CD4-positive, alpha-beta T cell treated with Interleukin-4 for 1 hour (primary cell): ENCODE measurements around the gene EYA3.
A peak's percentile ranks its signal among the peaks of the same experiment; 100 is the strongest.

ENCODE experiments used
- DNase-seq, 2 donors: peaks; one replicate each; pipeline ENCODE4 v3.0.0-alpha.2; 2020 to 2022

Gene EYA3

GRCh38 chr1:28112388-28113241 lies 24.2 kb upstream of the EYA3 start:
- DNase-seq, result peak; percentile 30 to 85

- peak; percentile 32 to 75 for DNase-seq
Measured at GRCh38 chr1:28111157-28111556, 22.7 kb upstream of the EYA3 start.

- peak in 1 of 2 donors; percentile 22 for DNase-seq
Measured at GRCh38 chr1:28110555-28110954, 22.1 kb upstream of the EYA3 start.

- DNase-seq, result no peak
Measured at GRCh38 chr1:28109639-28110038, 21.2 kb upstream of the EYA3 start.

GRCh38 chr1:28108001-28108400 lies 19.6 kb upstream of the EYA3 start:
- no peak for DNase-seq

- DNase-seq, result no peak
Measured at GRCh38 chr1:28104866-28105467, 16.6 kb upstream of the EYA3 start.

- DNase-seq, result no peak
Measured at GRCh38 chr1:28102189-28102588, 13.8 kb upstream of the EYA3 start.

GRCh38 chr1:28099050-28099769 lies 10.8 kb upstream of the EYA3 start:
- DNase-seq, result no peak

GRCh38 chr1:28097100-28097472 lies 8.7 kb upstream of the EYA3 start:
- no peak for DNase-seq

- no peak for DNase-seq
Measured at GRCh38 chr1:28096210-28097099, 8.0 kb upstream of the EYA3 start.

GRCh38 chr1:28091043-28091781 lies 2.8 kb upstream of the EYA3 start:
- peak; percentile 81 to 83 for DNase-seq

GRCh38 chr1:28087614-28088167 lies 719 bp downstream of the EYA3 start:
- DNase-seq, result peak in 1 of 2 donors; percentile 19

- no peak for DNase-seq
Measured at GRCh38 chr1:28086651-28087050, 1.8 kb downstream of the EYA3 start.

- DNase-seq, result no peak
Measured at GRCh38 chr1:28085129-28085528, 3.3 kb downstream of the EYA3 start.

GRCh38 chr1:28083876-28084275 lies 4.5 kb downstream of the EYA3 start:
- no peak for DNase-seq

GRCh38 chr1:28078680-28079626 lies 9.5 kb downstream of the EYA3 start:
- no peak for DNase-seq

GRCh38 chr1:28078262-28078661 lies 10.1 kb downstream of the EYA3 start:
- DNase-seq, result no peak

GRCh38 chr1:28074892-28075511 lies 13.4 kb downstream of the EYA3 start:
- no peak for DNase-seq

GRCh38 chr1:28073867-28074266 lies 14.5 kb downstream of the EYA3 start:
- no peak for DNase-seq

- no peak for DNase-seq
Measured at GRCh38 chr1:28071813-28072212, 16.6 kb downstream of the EYA3 start.
